H1 (cell line): ENCODE data around the gene TTC31.

ENCODE experiments used
- BACH1 ChIP-seq: IDR thresholded peaks from 2 replicates; pipeline ENCODE4 v1.6.1; 2012; ENCODE audit warnings: low read length, improper control_type of control experiment
- CTCF ChIP-seq, 3 experiments: IDR thresholded peaks; 1 replicate in 2 of 3; 2 replicates in 1 of 3; pipeline versions ENCODE4 v1.5.1 to v1.6.1; 2011; ENCODE audit warnings: low read length in 3 of 3, mild to moderate bottlenecking in 3 of 3, inconsistent platforms in 2 of 3, low read depth in 1 of 3, moderate library complexity in 1 of 3; ENCODE audit not compliant: insufficient read depth in 1 of 3; ENCODE audit errors: control extremely low read depth in 1 of 3
- EZH2 ChIP-seq: fragments of 200-600 bp; sonication (generic); IDR thresholded peaks from 2 replicates; pipeline ENCODE4 v1.7.1; 2012; ENCODE audit warnings: low read depth, mild to moderate bottlenecking, moderate library complexity, low read length, inconsistent platforms; ENCODE audit not compliant: severe bottlenecking
- FOSL1 ChIP-seq: IDR thresholded peaks from 2 replicates; pipeline ENCODE4 v1.6.1; 2011; ENCODE audit warnings: mild to moderate bottlenecking, low read depth, low read length, moderate library complexity; ENCODE audit not compliant: insufficient read depth
- POLR2A ChIP-seq, 2 experiments: IDR thresholded peaks; 1 replicate in 1 of 2; 2 replicates in 1 of 2; pipeline ENCODE4 v1.6.1; 2011; ENCODE audit warnings: low read depth in 2 of 2, low read length in 2 of 2, mild to moderate bottlenecking in 2 of 2; ENCODE audit errors: control extremely low read depth in 1 of 2
- POLR2AphosphoS5 ChIP-seq: IDR thresholded peaks from 2 replicates; pipeline ENCODE4 v1.6.1; 2011; ENCODE audit warnings: low read depth, low read length
- RAD21 ChIP-seq, 2 experiments: IDR thresholded peaks in 1 of 2; conservative IDR thresholded peaks in 1 of 2; 2 replicates each; pipeline ENCODE4 v1.6.1; 2011; ENCODE audit warnings: low read depth in 2 of 2, low read length in 2 of 2, improper control_type of control experiment in 1 of 2, inconsistent platforms in 1 of 2, mild to moderate bottlenecking in 1 of 2, moderate library complexity in 1 of 2
- SIN3A ChIP-seq, 2 experiments: IDR thresholded peaks in 1 of 2; conservative IDR thresholded peaks in 1 of 2; 2 replicates each; pipeline ENCODE4 v1.6.1; 2011 to 2012; ENCODE audit warnings: low read length in 2 of 2, improper control_type of control experiment in 1 of 2, low read depth in 1 of 2, mild to moderate bottlenecking in 1 of 2

GRCh38 chr2:74464406-74464805, 18.5 kb upstream of the TTC31 start:
- TF ChIP-seq POLR2A (IDR thresholded peaks at IDR 0.05; ENCODE audit: control extremely low read depth in 1 of 2, low read depth in 2 of 2, low read length in 2 of 2) (no peak), POLR2AphosphoS5 (no peak), BACH1 (no peak), RAD21 (IDR thresholded peaks at IDR 0.05 in 1 of 2, conservative IDR thresholded peaks at IDR 0.05 in 1 of 2; ENCODE audit: low read depth in 2 of 2, low read length in 2 of 2) (no peak), SIN3A (conservative IDR thresholded peaks at IDR 0.05 in 1 of 2, IDR thresholded peaks at IDR 0.05 in 1 of 2; ENCODE audit: low read depth in 1 of 2, low read length in 2 of 2) (no peak), EZH2 (no peak), CTCF (IDR thresholded peaks at IDR 0.05; ENCODE audit: control extremely low read depth in 1 of 3, insufficient read depth in 1 of 3, low read depth in 1 of 3, low read length in 3 of 3) (no peak), FOSL1 (no peak)
